ENCODE data around the gene NME4. TPM values are rescaled to one million over a fixed set of nuclear protein-coding genes. Genes with fewer than 3 reads are reported as not detected.

Gene NME4
- total RNA-seq, 2 experiments from 2014 or later, result 16.6 to 17.7 TPM

Other genes with a start within 250 kb of the NME4 start
- not detected for gene HBZ, start 244.6 kb upstream of the NME4 start, total RNA-seq
- not detected for gene HBM, start 231.2 kb upstream of the NME4 start, total RNA-seq
- gene HBA2, start 224.3 kb upstream of the NME4 start, total RNA-seq, result not detected
- not detected for gene HBA1, start 220.5 kb upstream of the NME4 start, total RNA-seq
- gene HBQ1, start 216.7 kb upstream of the NME4 start, total RNA-seq, result 1 to 10 TPM in 1 of 2 experiments, not detected in 1; 1.3 TPM
- gene LUC7L, start 167.8 kb upstream of the NME4 start, total RNA-seq, result 10 to 100 TPM; 63.8 to 70.0 TPM
- gene FAM234A, start 162.4 kb upstream of the NME4 start, total RNA-seq, result 10 to 100 TPM; 20.6 to 21.8 TPM
- gene RGS11, start 121.3 kb upstream of the NME4 start, total RNA-seq, result under 1 TPM in 1 of 2 experiments, not detected in 1; 0.08 TPM
- not detected for gene ARHGDIG, start 116.6 kb upstream of the NME4 start, total RNA-seq
- not detected for gene PDIA2, start 114.0 kb upstream of the NME4 start, total RNA-seq
- gene AXIN1, start 44.5 kb upstream of the NME4 start, total RNA-seq, result 10 to 100 TPM; 24.7 to 25.6 TPM
- 10 to 100 TPM; 94.6 to 97.6 TPM for gene MRPL28, start 26.7 kb upstream of the NME4 start, total RNA-seq
- 10 to 100 TPM; 33.9 to 36.9 TPM for gene PGAP6, start 15.2 kb upstream of the NME4 start, total RNA-seq
- gene DECR2, start 4.7 kb downstream of the NME4 start, total RNA-seq, result 10 to 100 TPM in 1 of 2 experiments, 1 to 10 TPM in 1; 8.2 to 10.2 TPM
- gene RAB11FIP3, start 28.4 kb downstream of the NME4 start, total RNA-seq, result 10 to 100 TPM; 28.2 to 29.3 TPM
- 100 to 1,000 TPM; 107 to 108 TPM for gene CAPN15, start 130.5 kb downstream of the NME4 start, total RNA-seq
- gene PRR35, start 163.2 kb downstream of the NME4 start, total RNA-seq, result not detected
- under 1 TPM; 0.25 to 0.27 TPM for gene NHLRC4, start 169.8 kb downstream of the NME4 start, total RNA-seq
- 10 to 100 TPM; 46.7 to 50.8 TPM for gene PIGQ, start 172.8 kb downstream of the NME4 start, total RNA-seq
- 10 to 100 TPM in 1 of 2 experiments, 1 to 10 TPM in 1; 8.9 to 11.1 TPM for gene RAB40C, start 192.9 kb downstream of the NME4 start, total RNA-seq
- gene WFIKKN1, start 233.8 kb downstream of the NME4 start, total RNA-seq, result under 1 TPM; 0.15 to 0.19 TPM
- gene METTL26, start 239.1 kb downstream of the NME4 start, total RNA-seq, result 100 to 1,000 TPM; 136 to 137 TPM
- 10 to 100 TPM; 63.5 to 73.0 TPM for gene MCRIP2, start 244.6 kb downstream of the NME4 start, total RNA-seq